Kidney (tissue), 14 donors: ENCODE data around the gene ARHGAP23. TPM values are rescaled to one million over a fixed set of nuclear protein-coding genes. Genes with fewer than 3 reads are reported as not detected.

Experiments
- DNase-seq, 5 donors: peaks; one replicate each; pipeline ENCODE4 v3.0.0-alpha.2; 2013 to 2020
- FAIRE-seq: peaks from 2 replicates; lab custom pipeline; 2012; peaks lifted over from hg19 to GRCh38; lab: Jason Lieb, UNC
- H3K27ac ChIP-seq, 2 donors: one replicate each; pipeline ENCODE4 v1.7.0; 2013; ENCODE audit warnings: low read depth in 2 of 2, low read length in 2 of 2, inconsistent platforms in 1 of 2
- H3K27me3 ChIP-seq: one replicate; pipeline ENCODE4 v1.7.1; 2013; ENCODE audit warnings: low read length, inconsistent platforms; ENCODE audit not compliant: control insufficient read depth, insufficient read depth
- H3K36me3 ChIP-seq, 3 donors: one replicate each; pipeline versions ENCODE4 v1.7.0 to v1.7.1; 2013; ENCODE audit warnings: low read length in 3 of 3, control low read depth in 1 of 3, inconsistent platforms in 1 of 3; ENCODE audit not compliant: insufficient read depth in 3 of 3, control insufficient read depth in 2 of 3
- H3K4me1 ChIP-seq, 3 donors: one replicate each; pipeline versions ENCODE4 v1.7.0 to v1.7.1; 2013; ENCODE audit warnings: low read length in 3 of 3, inconsistent platforms in 1 of 3, low read depth in 1 of 3; ENCODE audit not compliant: control insufficient read depth in 2 of 3, insufficient read depth in 2 of 3
- H3K4me3 ChIP-seq, 3 donors: one replicate each; pipeline versions ENCODE4 v1.7.0 to v1.8.1; 2013; ENCODE audit warnings: low read length in 3 of 3, control low read depth in 1 of 3, inconsistent platforms in 1 of 3
- H3K9ac ChIP-seq, 3 donors: one replicate each; pipeline versions ENCODE4 v1.7.0 to v1.7.1; 2013; ENCODE audit warnings: low read length in 3 of 3, control low read depth in 1 of 3, inconsistent platforms in 1 of 3
- H3K9me3 ChIP-seq, 3 donors: one replicate each; pipeline versions ENCODE4 v1.7.0 to v1.7.1; 2013; ENCODE audit warnings: low read length in 3 of 3, control low read depth in 1 of 3, inconsistent platforms in 1 of 3; ENCODE audit not compliant: control insufficient read depth in 2 of 3, insufficient read depth in 1 of 3
- CTCF ChIP-seq: IDR thresholded peaks from 3 replicates; pipeline ENCODE4 v1.5.1; 2012; ENCODE audit warnings: mild to moderate bottlenecking, moderate library complexity, borderline replicate concordance; ENCODE audit not compliant: insufficient read depth; ENCODE audit errors: extremely low read depth
- intact Hi-C: fragments of 100-400 bp; cut with DNase I; formaldehyde crosslinking; loops from one replicate; pipeline ENCODE4 v1.11.1; 2022
- polyA plus RNA-seq: library from polyadenylated mRNA; stranded (reverse); fragments of 350-450 nt; fragmentation: Illumina TruSeq; extraction: RNeasy Lipid Tissue Mini Kit (QIAGEN cat#74804); gene quantifications from one replicate; pipeline ENCODE4 v1.2.3, GENCODE V29; 2014; ENCODE audit warnings: low read depth, low replicate concordance; ENCODE audit not compliant: insufficient read depth
- total RNA-seq: library from RNA; stranded (reverse); fragmentation: NEBNext Ultra II Directional; extraction: Animal tissue kit (Norgen Biotek cat#: 25700); gene quantifications from one replicate; pipeline ENCODE4 v1.2.1, GENCODE V29; 2021
- donor health status: control.
- donor health status: control.
- donor health status: control.
- donor health status: control.
- donor health status: control.
- donor health status: DM: yes; HTN: yes; CAD: no.
- donor health status: Normal renal cell carcinoma (clear cell type).

Gene ARHGAP23
- total and polyA plus RNA-seq, 2 donors from 2014 or later: 7.6 to 53.8 TPM

DNA sequence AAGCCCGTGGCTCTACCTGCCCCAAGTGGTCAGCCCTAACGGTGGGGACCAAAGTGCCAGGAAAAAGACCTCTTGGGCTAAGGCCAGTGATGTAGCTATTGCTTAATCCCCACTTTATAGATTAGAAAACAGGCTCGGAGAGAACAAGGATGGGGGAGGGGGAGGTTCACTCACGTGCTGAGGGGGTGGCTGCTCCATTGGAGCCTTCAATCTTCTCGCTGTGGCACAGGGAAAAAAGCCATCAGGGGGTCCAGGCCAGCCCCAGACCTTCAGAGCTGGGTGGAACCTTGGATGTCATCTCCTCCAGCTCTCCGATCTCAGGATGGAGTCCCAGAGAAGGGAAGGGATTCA is 131.6 kb downstream of the ARHGAP23 start:
- intact Hi-C loops: no loop called here
- H3K27me3 ChIP-seq: peaks cover 33% of the 10 kb centered on the region
- H3K4me3 ChIP-seq: no peak overlapping the region
- no peaks in the 10 kb centered on the region for H3K36me3 ChIP-seq
- H3K9me3 ChIP-seq: no peaks in the 10 kb centered on the region
- no peak overlapping the region for H3K9ac ChIP-seq
- H3K4me1 ChIP-seq: peaks cover 0 to 27% (median 0%) of the 10 kb centered on the region in 3 donors
- DNase-seq (no peak), FAIRE-seq (no peak)
- H3K27ac ChIP-seq: no peak overlapping the region
- TF ChIP-seq CTCF: no peak

DNA sequence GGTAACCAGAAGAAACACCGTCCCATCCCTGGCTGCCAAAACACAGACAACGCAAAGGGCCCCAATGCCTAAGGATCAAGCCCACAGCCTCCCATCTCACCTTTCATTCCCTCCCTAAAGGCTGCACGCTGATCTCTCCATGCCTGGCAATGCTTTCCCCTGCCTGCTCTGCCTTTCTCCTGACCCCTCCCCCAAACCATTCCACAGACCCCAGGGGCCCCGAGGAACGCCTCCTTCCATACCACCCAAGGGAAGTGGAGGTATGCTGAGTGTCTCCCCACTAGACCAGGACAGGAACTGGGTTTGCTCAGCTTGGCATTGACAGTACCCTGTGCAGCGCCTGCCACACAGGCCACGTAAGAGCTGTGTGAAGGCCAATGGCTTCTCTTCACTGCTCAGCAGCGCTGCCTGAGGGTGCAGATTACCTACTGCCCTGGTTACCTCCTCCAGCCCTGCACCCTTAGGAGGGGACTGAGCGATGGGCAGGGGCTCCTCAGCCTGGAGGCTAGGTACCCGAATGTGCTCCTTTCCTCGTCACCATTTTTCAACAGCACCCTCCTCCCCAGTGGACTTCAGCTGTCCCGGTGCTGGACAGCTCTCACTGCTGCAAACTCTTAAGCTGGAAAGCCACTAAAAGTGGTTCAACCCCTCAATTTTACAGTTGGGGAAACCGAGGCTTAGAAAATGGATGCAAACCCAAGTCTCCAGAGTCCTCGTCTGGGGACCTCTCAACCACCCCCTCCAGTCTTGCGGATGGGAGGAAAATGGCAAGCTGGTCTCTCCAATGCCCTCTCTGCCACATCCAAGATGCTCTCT is 132.4 kb downstream of the ARHGAP23 start:
- Histone ChIP-seq H3K4me3 (no peak overlapping the region), H3K9me3 (no peaks in the 10 kb centered on the region), H3K27me3 (peaks cover 40% of the 10 kb centered on the region), H3K4me1 (peaks cover 0 to 27% (median 0%) of the 10 kb centered on the region in 3 donors), H3K27ac (no peak overlapping the region), H3K36me3 (no peaks in the 10 kb centered on the region), H3K9ac (no peak overlapping the region)
- no peak for TF ChIP-seq CTCF
- DNase-seq: peak in 1 of 5 donors; percentile 75
- FAIRE-seq: no peak
- intact Hi-C loops: no loop called here

GRCh38 chr17:38561416-38562214 is 133.4 kb downstream of the ARHGAP23 start:
- no peaks in the 10 kb centered on the region for H3K36me3 ChIP-seq
- H3K27me3 ChIP-seq: peaks cover 44% of the 10 kb centered on the region
- no peak overlapping the region for H3K27ac ChIP-seq
- no peak overlapping the region for H3K9ac ChIP-seq
- peaks cover 0 to 27% (median 0%) of the 10 kb centered on the region in 3 donors for H3K4me1 ChIP-seq
- H3K9me3 ChIP-seq: no peaks in the 10 kb centered on the region
- intact Hi-C loops: no loop called here
- DNase-seq (no peak), FAIRE-seq (no peak)
- TF ChIP-seq CTCF: no peak
- H3K4me3 ChIP-seq: no peak overlapping the region

Other genes with a start within 250 kb of the ARHGAP23 start
- not detected for gene TBC1D3, start 235.9 kb upstream of the ARHGAP23 start, total RNA-seq
- 3.2 TPM for gene TBC1D3, start 235.9 kb upstream of the ARHGAP23 start, polyA plus RNA-seq
- 28.0 TPM for gene MRPL45, start 131.3 kb upstream of the ARHGAP23 start, total RNA-seq
- 45.9 TPM for gene MRPL45, start 131.3 kb upstream of the ARHGAP23 start, polyA plus RNA-seq
- not detected for gene GPR179, start 84.5 kb upstream of the ARHGAP23 start, total RNA-seq
- not detected for gene GPR179, start 84.5 kb upstream of the ARHGAP23 start, polyA plus RNA-seq
- gene SOCS7, start 76.6 kb upstream of the ARHGAP23 start, total RNA-seq: 18.7 TPM
- gene SOCS7, start 76.6 kb upstream of the ARHGAP23 start, polyA plus RNA-seq: 2.7 TPM
- 6.1 TPM for gene SRCIN1, start 177.5 kb downstream of the ARHGAP23 start, total RNA-seq
- 0.34 TPM for gene SRCIN1, start 177.5 kb downstream of the ARHGAP23 start, polyA plus RNA-seq
- gene EPOP, start 246.5 kb downstream of the ARHGAP23 start, total RNA-seq: 1.3 TPM
- 0.49 TPM for gene EPOP, start 246.5 kb downstream of the ARHGAP23 start, polyA plus RNA-seq